Heart left ventricle (tissue), 16 donors: Measurements from ENCODE around the gene EIF3A. TPM values are rescaled to one million over a fixed set of nuclear protein-coding genes. Genes with fewer than 3 reads are reported as not detected.
A peak's percentile ranks its signal among the peaks of the same experiment; 100 is the strongest.

Experiments used
- ATAC-seq, 4 donors: fragments of 200-7000 bp; cut with Tn5 transposase; one replicate each; pipeline ENCODE4 v1.9.1; 2020 to 2022; ENCODE audit warnings: moderate library complexity in 4 of 4, mild to moderate bottlenecking in 3 of 4, moderate number of reproducible peaks in 1 of 4
- DNase-seq, 5 donors: peaks; one replicate each; pipeline ENCODE4 v3.0.0-alpha.2; 2020
- H3K27ac ChIP-seq, 12 donors: fragments of 200-600 bp; sonication (generic) in 4 of 12; one replicate each; pipeline versions ENCODE4 v1.5.0 to v1.8.0; 2016 to 2022; ENCODE audit warnings: mild to moderate bottlenecking in 2 of 12
- H3K27me3 ChIP-seq, 9 donors: fragments of 200-600 bp; sonication (generic) in 2 of 9; one replicate each; pipeline versions ENCODE4 v1.5.1 to v1.8.0; 2016 to 2022; ENCODE audit warnings: mild to moderate bottlenecking in 3 of 9
- H3K36me3 ChIP-seq, 9 donors: fragments of 200-600 bp; sonication (generic) in 2 of 9; one replicate each; pipeline versions ENCODE4 v1.5.0 to v1.8.0; 2018 to 2022; ENCODE audit warnings: mild to moderate bottlenecking in 2 of 9
- H3K4me1 ChIP-seq, 12 donors: fragments of 200-600 bp; sonication (generic) in 4 of 12; one replicate each; pipeline versions ENCODE4 v1.5.0 to v1.8.0; 2016 to 2022; ENCODE audit warnings: mild to moderate bottlenecking in 3 of 12
- H3K4me3 ChIP-seq, 12 donors: fragments of 200-600 bp; sonication (generic) in 4 of 12; one replicate each; pipeline versions ENCODE4 v1.5.0 to v1.8.0; 2017 to 2022; ENCODE audit warnings: mild to moderate bottlenecking in 9 of 12, moderate library complexity in 4 of 12
- H3K9me3 ChIP-seq, 12 donors: fragments of 200-600 bp; sonication (generic) in 4 of 12; one replicate each; pipeline versions ENCODE4 v1.5.0 to v1.8.0; 2016 to 2022; ENCODE audit warnings: mild to moderate bottlenecking in 1 of 12
- CTCF ChIP-seq, 12 donors: fragments of 200-600 bp; sonication (generic) in 4 of 12; IDR thresholded peaks; one replicate each; pipeline versions ENCODE4 v1.5.0 to v1.8.0; 2018 to 2022; ENCODE audit warnings: antibody characterized with exemption in 12 of 12, mild to moderate bottlenecking in 5 of 12
- POLR2A ChIP-seq, 2 donors: fragments of 450-650 bp; IDR thresholded peaks; one replicate each; pipeline ENCODE4 v1.6.1; 2017; ENCODE audit warnings: antibody characterized with exemption in 2 of 2, mild to moderate bottlenecking in 2 of 2, moderate library complexity in 2 of 2
- WGBS, 4 donors: extraction: QIAGEN DNeasy Blood & Tissue Kit in 2 of 4; methylation state at CpG; one replicate each; pipeline versions ENCODE4 v1.1.5 to v1.1.7; 2013 to 2018; 5-methylcytosine and 5-hydroxymethylcytosine counted together
- intact Hi-C, 10 donors: fragments of 100-400 bp; cut with DNase I; formaldehyde crosslinking; loops; one replicate each; pipeline versions ENCODE4 v1.11.1 to v1.14.2; 2022
- polyA plus RNA-seq, 2 donors: library from polyadenylated mRNA; stranded (reverse); fragments of 200-250 nt; gene quantifications; one replicate each; pipeline ENCODE4 v1.2.3, GENCODE V29; 2013
- total RNA-seq, 9 donors: library from RNA; depleted of rRNA in 2 of 9; stranded (reverse); fragments of >200 nt in 2 of 9; fragmentation: NEBNext Ultra II Directional in 3 of 9; extraction: Animal tissue kit (Norgen Biotek cat#: 25700) in 3 of 9; gene quantifications; one replicate each; pipeline versions ENCODE4 v1.1.0 to v1.2.4, GENCODE V29; 2016 to 2023
- donor health status: ischemic (EF 13 %, LVEDD 7.1; RV severe dilation, severe dysfunction).
- donor health status: healthy with polysubstance abuse.
- donor health status: DM: no; HTN: yes; CAD: no.
- donor health status: DM: no; HTN: no; CAD: no.
- donor health status: ischemic (EF 25% LVEDD 6.9; RV normal size, moderate dysfunction).
- donor health status: ischemic (EF 25% LVEDD 5.7; RV mildly dilated, moderate dysfunction).
- donor health status: healthy.
- donor health status: DM: yes; HTN: yes; CAD: no.
- donor health status: ischemic (EF 35%, LVEDD 5.7; RV mildly dilated, moderate dysfunction).
- donor health status: nonischemic (EF 11% LVEDD 7.7; RV severe dilation, severe dysfunction).
- donor health status: DM: yes; HTN: yes; CAD: no.
- donor health status: PGD.
- donor health status: ischemic (EF 29% LVEDD 5.4; RV normal size, mild dysfunction).
- donor health status: nonischemic (EF 23%, LVEDD 6.1; RV moderate dilation, normal function).

EIF3A gene
- total and polyA plus RNA-seq, 11 donors: 41.9 to 143 (median 103) TPM

- peaks cover 0 to 100% (median 99%) of the 10 kb centered on the region in 9 donors for H3K36me3 ChIP-seq
- H3K27ac ChIP-seq: no peak overlapping the region
- ATAC-seq: no peak
- no peaks in the 10 kb centered on the region for H3K9me3 ChIP-seq
- no peaks in the 10 kb centered on the region for H3K4me1 ChIP-seq
- TF ChIP-seq CTCF (IDR thresholded peaks at IDR 0.05) (no peak), POLR2A (IDR thresholded peaks at IDR 0.05) (no peak)
- intact Hi-C loops: loop anchor here in 1 of 10 donors (10.0 kb wide), 1 partner anchor 69 kb away; no protein-coding TSS in a partner anchor
- H3K27me3 ChIP-seq: no peaks in the 10 kb centered on the region
- no peak overlapping the region for H3K4me3 ChIP-seq
- no peak for DNase-seq
- 93 to 97% (median 95%) methylated on average over 7 of the region's 7 CpGs for WGBS, 4 donors
These were observed 35.1 kb downstream of the EIF3A start for GRCh38 chr10:119045561-119045960.

GRCh38 chr10:119042169-119042568, 38.4 kb downstream of the EIF3A start:
- WGBS, 4 donors: 95 to 96% (median 95%) methylated on average over 26 of the region's 26 CpGs
- ATAC-seq: peak in 1 of 4 donors; percentile 15

GRCh38 chr10:119041326-119041725, 39.3 kb downstream of the EIF3A start:
- Histone ChIP-seq H3K27me3 (no peaks in the 10 kb centered on the region), H3K4me1 (no peaks in the 10 kb centered on the region), H3K4me3 (no peak overlapping the region), H3K27ac (no peak overlapping the region), H3K9me3 (no peaks in the 10 kb centered on the region), H3K36me3 (peaks cover 0 to 100% (median 100%) of the 10 kb centered on the region in 9 donors)
- intact Hi-C loops: loop anchor here in 1 of 10 donors (10.0 kb wide), 1 partner anchor 73 kb away; no protein-coding TSS in a partner anchor
- ATAC-seq (no peak), DNase-seq (no peak)
- 91 to 96% (median 94%) methylated on average over 4 of the region's 4 CpGs for WGBS, 4 donors
- TF ChIP-seq CTCF (IDR thresholded peaks at IDR 0.05): no peak
- no peak for TF ChIP-seq POLR2A (IDR thresholded peaks at IDR 0.05)

More at GRCh38 chr10:119042169-119042568, 38.4 kb downstream of the EIF3A start:
- H3K36me3 ChIP-seq: peaks cover 0 to 100% (median 100%) of the 10 kb centered on the region in 9 donors
- H3K9me3 ChIP-seq: no peaks in the 10 kb centered on the region
- no peaks in the 10 kb centered on the region for H3K4me1 ChIP-seq
- no peak overlapping the region for H3K27ac ChIP-seq
- H3K4me3 ChIP-seq: no peak overlapping the region
- intact Hi-C loops: loop anchor here in 1 of 10 donors (10.0 kb wide), 1 partner anchor 73 kb away; no protein-coding TSS in a partner anchor
- DNase-seq: no peak
- no peaks in the 10 kb centered on the region for H3K27me3 ChIP-seq
- TF ChIP-seq POLR2A (IDR thresholded peaks at IDR 0.05) (no peak), CTCF (IDR thresholded peaks at IDR 0.05) (no peak)

GRCh38 chr10:119039161-119039560, 41.5 kb downstream of the EIF3A start:
- DNase-seq (no peak), ATAC-seq (no peak)
- intact Hi-C loops: loop anchor here in 2 of 10 donors (5.0 kb wide), 1 partner anchor 33 kb away; no protein-coding TSS in a partner anchor
- Histone ChIP-seq H3K27me3 (no peaks in the 10 kb centered on the region), H3K9me3 (no peaks in the 10 kb centered on the region), H3K36me3 (peaks cover 0 to 100% (median 99%) of the 10 kb centered on the region in 9 donors), H3K4me3 (no peak overlapping the region), H3K4me1 (no peaks in the 10 kb centered on the region), H3K27ac (no peak overlapping the region)
- WGBS, 4 donors: 67 to 73% (median 69%) methylated on average over 1 of the region's 1 CpG
- TF ChIP-seq POLR2A (IDR thresholded peaks at IDR 0.05) (no peak), CTCF (IDR thresholded peaks at IDR 0.05) (no peak)
